Endothelial cell of umbilical vein (primary cell): Measurements from ENCODE around the gene DNAJC30.

Experiments
- EZH2 ChIP-seq: IDR thresholded peaks from 2 replicates; pipeline ENCODE4 v1.6.1; 2012; ENCODE audit warnings: borderline replicate concordance, low read depth, mild to moderate bottlenecking, moderate library complexity, low read length, inconsistent platforms; ENCODE audit not compliant: severe bottlenecking
- GATA2 ChIP-seq: IDR thresholded peaks from 2 replicates; pipeline ENCODE4 v1.7.0; 2011; ENCODE audit warnings: low read depth, mild to moderate bottlenecking, moderate library complexity, mixed read lengths, low read length; ENCODE audit not compliant: insufficient read length, insufficient read depth
- JUN ChIP-seq: IDR thresholded peaks from 2 replicates; pipeline ENCODE4 v1.6.1; 2011; ENCODE audit warnings: borderline replicate concordance, low read depth; ENCODE audit not compliant: insufficient read length, insufficient read depth
- MYC ChIP-seq: IDR thresholded peaks from one replicate; pipeline ENCODE4 v1.6.1; 2011; ENCODE audit warnings: mild to moderate bottlenecking, low read depth, low read length
- POLR2A ChIP-seq: IDR thresholded peaks from 2 replicates; pipeline ENCODE4 v1.6.1; 2012; ENCODE audit warnings: low read depth, mild to moderate bottlenecking, control low read depth, low read length
- POLR2AphosphoS5 ChIP-seq: IDR thresholded peaks from 2 replicates; pipeline ENCODE4 v1.6.1; 2012; ENCODE audit warnings: low read depth, mild to moderate bottlenecking, control low read depth, low read length, moderate library complexity; ENCODE audit not compliant: insufficient read depth
- TF ChIP-seq, protein P1 (sequence below), 2 donors: IDR thresholded peaks; 1 replicate in 1 of 2; 2 replicates in 1 of 2; pipeline ENCODE4 v1.5.1; 2011; ENCODE audit warnings: low read length in 2 of 2, mild to moderate bottlenecking in 2 of 2, moderate library complexity in 2 of 2, control low read depth in 1 of 2, inconsistent platforms in 1 of 2, low read depth in 1 of 2; ENCODE audit not compliant: insufficient read depth in 1 of 2; ENCODE audit errors: extremely low read depth in 1 of 2

DNA sequence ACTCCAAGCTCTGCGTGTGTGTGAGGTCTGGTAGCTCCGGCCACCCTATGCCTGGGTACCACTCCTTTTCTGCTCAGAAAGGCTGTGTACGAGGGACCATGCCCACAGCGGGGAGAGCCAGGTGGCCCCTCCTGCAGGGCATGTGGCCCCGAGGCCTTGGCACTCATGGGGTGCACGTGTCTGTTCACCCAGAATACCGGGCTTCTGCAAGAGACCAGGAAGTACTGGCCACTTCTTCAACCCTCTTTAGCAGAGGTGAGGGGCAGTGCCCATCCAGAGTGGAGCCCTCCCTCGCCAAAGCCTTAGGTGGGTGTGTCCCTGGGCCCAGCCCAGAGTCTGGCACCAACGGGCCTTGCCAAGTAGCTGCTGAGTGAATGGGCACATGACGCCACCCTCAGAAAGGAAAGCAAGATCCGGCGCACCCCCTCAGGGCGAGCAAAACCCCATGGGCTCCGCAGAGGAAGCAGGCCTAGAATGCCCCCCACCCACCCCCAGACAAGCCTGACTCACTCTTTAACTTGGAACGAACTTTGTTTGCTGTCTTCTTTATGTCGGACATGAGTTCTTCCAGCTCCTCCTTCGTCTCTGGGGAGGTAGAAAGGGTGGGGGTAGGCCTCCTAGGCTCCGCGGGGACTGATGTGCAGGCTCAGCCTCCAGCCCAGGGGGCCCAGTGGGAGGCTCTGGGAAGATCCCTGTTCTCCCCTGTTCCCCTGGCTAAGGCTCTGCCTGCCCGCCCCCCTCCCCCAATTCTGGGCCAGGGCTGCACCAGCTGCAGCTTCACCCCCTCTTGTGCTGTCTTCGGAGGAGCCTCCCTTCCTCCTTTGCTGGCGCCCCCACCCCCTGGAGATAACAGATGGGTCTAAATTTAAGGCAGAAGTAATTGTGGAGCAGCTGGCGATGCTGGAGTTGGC lies 21.6 kb upstream of the DNAJC30 start:
- TF ChIP-seq, protein P1, sequence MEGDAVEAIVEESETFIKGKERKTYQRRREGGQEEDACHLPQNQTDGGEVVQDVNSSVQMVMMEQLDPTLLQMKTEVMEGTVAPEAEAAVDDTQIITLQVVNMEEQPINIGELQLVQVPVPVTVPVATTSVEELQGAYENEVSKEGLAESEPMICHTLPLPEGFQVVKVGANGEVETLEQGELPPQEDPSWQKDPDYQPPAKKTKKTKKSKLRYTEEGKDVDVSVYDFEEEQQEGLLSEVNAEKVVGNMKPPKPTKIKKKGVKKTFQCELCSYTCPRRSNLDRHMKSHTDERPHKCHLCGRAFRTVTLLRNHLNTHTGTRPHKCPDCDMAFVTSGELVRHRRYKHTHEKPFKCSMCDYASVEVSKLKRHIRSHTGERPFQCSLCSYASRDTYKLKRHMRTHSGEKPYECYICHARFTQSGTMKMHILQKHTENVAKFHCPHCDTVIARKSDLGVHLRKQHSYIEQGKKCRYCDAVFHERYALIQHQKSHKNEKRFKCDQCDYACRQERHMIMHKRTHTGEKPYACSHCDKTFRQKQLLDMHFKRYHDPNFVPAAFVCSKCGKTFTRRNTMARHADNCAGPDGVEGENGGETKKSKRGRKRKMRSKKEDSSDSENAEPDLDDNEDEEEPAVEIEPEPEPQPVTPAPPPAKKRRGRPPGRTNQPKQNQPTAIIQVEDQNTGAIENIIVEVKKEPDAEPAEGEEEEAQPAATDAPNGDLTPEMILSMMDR (IDR thresholded peaks at IDR 0.05; ENCODE audit: extremely low read depth in 1 of 2, insufficient read depth in 1 of 2, low read depth in 1 of 2, low read length in 2 of 2) = no peak
- no peak for TF ChIP-seq EZH2
- TF ChIP-seq POLR2A = no peak
- no peak for TF ChIP-seq JUN
- no peak for TF ChIP-seq POLR2AphosphoS5
- TF ChIP-seq MYC = no peak
- no peak for TF ChIP-seq GATA2
